ENCODE data around the gene NPAS3.

GRCh38 chr14:33056213-33056612, 117.5 kb downstream of the NPAS3 start:
- TF ChIP-seq CTCF (IDR thresholded peaks at IDR 0.05 in 2 of 3, conservative IDR thresholded peaks at IDR 0.05 in 1 of 3; ENCODE audit: borderline replicate concordance in 1 of 3, insufficient read depth in 1 of 3, low read depth in 2 of 3, low read length in 2 of 3) (no peak), POLR2A (IDR thresholded peaks at IDR 0.05; ENCODE audit: borderline replicate concordance, extremely low read depth, insufficient read depth, insufficient read length) (no peak), SIN3A (IDR thresholded peaks at IDR 0.05; ENCODE audit: low read depth) (no peak)
